ENCODE measurements around the gene SEL1L3. TPM values are rescaled to one million over a fixed set of nuclear protein-coding genes. Genes with fewer than 3 reads are reported as not detected.

Gene SEL1L3
- total RNA-seq, 1 donor from 2014 or later = 23.7 TPM

DNA sequence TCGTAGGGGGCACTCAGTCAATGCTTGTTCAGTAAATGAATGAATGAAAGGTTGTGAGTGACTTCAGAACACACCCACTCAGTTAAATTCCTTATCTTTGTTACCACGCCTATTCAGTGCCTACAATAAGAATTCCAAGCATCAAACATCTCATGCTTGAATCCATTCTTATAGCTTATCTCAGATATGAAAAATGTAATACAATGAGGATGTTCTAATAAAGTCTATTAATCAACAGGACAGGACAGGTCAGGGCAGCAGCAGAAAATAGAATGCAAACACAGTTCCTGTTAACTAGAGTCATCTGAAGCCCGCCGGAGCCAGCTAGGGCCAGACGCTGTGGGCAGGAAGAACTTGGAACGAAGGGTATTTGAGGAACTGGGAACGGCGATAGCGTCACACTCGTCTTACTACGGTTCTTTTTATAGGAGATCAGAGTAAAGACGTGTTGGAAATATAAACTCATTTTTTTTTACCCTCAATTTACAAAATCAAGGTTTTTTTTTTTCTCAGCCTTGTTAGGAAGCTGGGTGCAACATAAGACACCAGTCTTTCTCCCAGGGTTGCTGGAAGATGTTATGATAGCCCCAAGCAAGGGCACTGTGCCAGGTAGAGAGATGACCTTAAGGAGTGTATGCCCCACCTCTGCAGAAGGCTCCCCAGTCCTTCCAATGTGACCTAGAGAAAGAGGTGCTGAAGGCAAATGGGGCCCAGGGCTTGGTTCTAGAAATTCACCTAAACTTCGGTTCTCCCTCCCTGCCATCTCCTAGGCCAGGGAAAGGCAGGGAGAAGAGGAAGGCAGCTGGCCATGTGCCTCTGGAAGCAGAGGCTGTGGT is 48.3 kb downstream of the SEL1L3 start:
- H3K4me1 Mint-ChIP-seq (ENCODE audit: low read depth, unreplicated experiment) = peaks cover 36% of the 10 kb centered on the region
- H3K36me3 Mint-ChIP-seq (ENCODE audit: unreplicated experiment) = no peaks in the 10 kb centered on the region
- H3K9me3 Mint-ChIP-seq (ENCODE audit: unreplicated experiment) = peaks cover 6% of the 10 kb centered on the region
- no peak for DNase-seq
- no peak overlapping the region for H3K4me3 Mint-ChIP-seq (ENCODE audit: unreplicated experiment)
- TF ChIP-seq, protein P1, sequence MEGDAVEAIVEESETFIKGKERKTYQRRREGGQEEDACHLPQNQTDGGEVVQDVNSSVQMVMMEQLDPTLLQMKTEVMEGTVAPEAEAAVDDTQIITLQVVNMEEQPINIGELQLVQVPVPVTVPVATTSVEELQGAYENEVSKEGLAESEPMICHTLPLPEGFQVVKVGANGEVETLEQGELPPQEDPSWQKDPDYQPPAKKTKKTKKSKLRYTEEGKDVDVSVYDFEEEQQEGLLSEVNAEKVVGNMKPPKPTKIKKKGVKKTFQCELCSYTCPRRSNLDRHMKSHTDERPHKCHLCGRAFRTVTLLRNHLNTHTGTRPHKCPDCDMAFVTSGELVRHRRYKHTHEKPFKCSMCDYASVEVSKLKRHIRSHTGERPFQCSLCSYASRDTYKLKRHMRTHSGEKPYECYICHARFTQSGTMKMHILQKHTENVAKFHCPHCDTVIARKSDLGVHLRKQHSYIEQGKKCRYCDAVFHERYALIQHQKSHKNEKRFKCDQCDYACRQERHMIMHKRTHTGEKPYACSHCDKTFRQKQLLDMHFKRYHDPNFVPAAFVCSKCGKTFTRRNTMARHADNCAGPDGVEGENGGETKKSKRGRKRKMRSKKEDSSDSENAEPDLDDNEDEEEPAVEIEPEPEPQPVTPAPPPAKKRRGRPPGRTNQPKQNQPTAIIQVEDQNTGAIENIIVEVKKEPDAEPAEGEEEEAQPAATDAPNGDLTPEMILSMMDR (IDR thresholded peaks at IDR 0.05; ENCODE audit: partially characterized antibody, unreplicated experiment) = no peak
- H3K27ac Mint-ChIP-seq (ENCODE audit: unreplicated experiment) = no peak overlapping the region
- peaks cover 2% of the 10 kb centered on the region for H3K27me3 Mint-ChIP-seq (ENCODE audit: unreplicated experiment)

DNA sequence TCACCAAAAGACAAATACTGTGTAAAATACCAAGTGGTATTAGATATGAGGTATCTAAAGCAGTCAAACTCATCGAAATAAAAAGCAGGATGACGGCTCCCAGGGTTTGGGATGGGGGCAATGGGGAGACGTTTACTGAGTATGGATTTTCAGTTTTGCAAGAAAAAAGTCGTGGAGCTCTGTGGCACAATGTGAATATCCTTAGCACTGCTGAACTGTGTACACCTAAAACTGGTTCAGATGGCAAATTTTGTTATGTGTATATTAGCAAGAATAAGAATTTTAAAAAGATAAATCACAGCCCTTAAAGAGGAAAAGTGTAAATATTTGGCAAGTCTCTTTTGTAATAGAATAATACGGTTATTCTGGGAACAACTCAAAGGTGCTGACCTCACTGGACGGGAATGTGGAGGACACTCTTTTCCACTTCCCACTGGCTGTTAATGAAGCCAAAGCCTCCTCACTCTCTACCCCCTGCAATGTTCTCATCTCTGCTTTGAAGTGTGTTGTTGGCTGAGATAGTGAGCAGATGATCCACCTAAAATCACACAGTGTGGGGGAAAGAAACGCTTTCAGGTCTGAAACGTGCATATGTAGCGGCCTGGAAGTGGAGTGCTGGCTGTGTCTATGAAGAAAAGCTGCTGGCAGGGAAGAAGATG is 49.2 kb downstream of the SEL1L3 start:
- Mint-ChIP-seq H3K27me3 (ENCODE audit: unreplicated experiment) (peaks cover 2% of the 10 kb centered on the region), H3K4me3 (ENCODE audit: unreplicated experiment) (no peak overlapping the region)

GRCh38 chr4:25811841-25812240 is 50.9 kb downstream of the SEL1L3 start:
- Mint-ChIP-seq H3K4me3 (ENCODE audit: unreplicated experiment) (no peak overlapping the region), H3K4me1 (ENCODE audit: low read depth, unreplicated experiment) (peaks cover 22% of the 10 kb centered on the region), H3K36me3 (ENCODE audit: unreplicated experiment) (no peaks in the 10 kb centered on the region), H3K27me3 (ENCODE audit: unreplicated experiment) (peaks cover 2% of the 10 kb centered on the region), H3K27ac (ENCODE audit: unreplicated experiment) (peak overlapping the region; percentile 7), H3K9me3 (ENCODE audit: unreplicated experiment) (peaks cover 2% of the 10 kb centered on the region)
- DNase-seq = no peak
- TF ChIP-seq, protein P1 (IDR thresholded peaks at IDR 0.05; ENCODE audit: partially characterized antibody, unreplicated experiment) = no peak

More for the DNA sequence above, 49.2 kb downstream of the SEL1L3 start:
- Mint-ChIP-seq H3K4me1 (ENCODE audit: low read depth, unreplicated experiment) (peaks cover 27% of the 10 kb centered on the region), H3K36me3 (ENCODE audit: unreplicated experiment) (no peaks in the 10 kb centered on the region), H3K9me3 (ENCODE audit: unreplicated experiment) (peaks cover 2% of the 10 kb centered on the region), H3K27ac (ENCODE audit: unreplicated experiment) (no peak overlapping the region)
- TF ChIP-seq, protein P1 (IDR thresholded peaks at IDR 0.05; ENCODE audit: partially characterized antibody, unreplicated experiment) = no peak
- no peak for DNase-seq

DNA sequence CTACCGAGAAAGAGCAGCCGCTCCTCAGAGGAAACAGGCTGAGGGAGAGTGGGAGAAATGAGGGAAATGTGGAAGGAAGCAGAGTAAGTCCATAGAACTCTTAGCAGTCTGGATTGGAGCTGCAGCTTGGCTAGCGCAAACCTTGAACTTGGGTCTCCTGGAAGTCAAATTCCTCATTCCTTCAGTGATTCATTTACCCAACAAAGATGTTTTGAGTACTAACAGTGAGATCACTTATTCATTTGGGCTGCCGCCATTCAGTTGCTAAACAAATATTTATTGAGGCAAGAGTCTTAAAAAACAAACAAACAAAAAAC is 51.5 kb downstream of the SEL1L3 start:
- DNase-seq = no peak
- Mint-ChIP-seq H3K27me3 (ENCODE audit: unreplicated experiment) (peaks cover 2% of the 10 kb centered on the region), H3K4me3 (ENCODE audit: unreplicated experiment) (no peak overlapping the region), H3K36me3 (ENCODE audit: unreplicated experiment) (no peaks in the 10 kb centered on the region), H3K9me3 (ENCODE audit: unreplicated experiment) (peaks cover 2% of the 10 kb centered on the region), H3K4me1 (ENCODE audit: low read depth, unreplicated experiment) (peaks cover 25% of the 10 kb centered on the region), H3K27ac (ENCODE audit: unreplicated experiment) (peak overlapping the region; percentile 43)
- TF ChIP-seq, protein P1 (IDR thresholded peaks at IDR 0.05; ENCODE audit: partially characterized antibody, unreplicated experiment) = no peak

All from glutamatergic neuron (in vitro differentiated cells).